Daoy (cell line): ENCODE data around the gene GRIN2C. TPM values are rescaled to one million over a fixed set of nuclear protein-coding genes. Genes with fewer than 3 reads are reported as not detected.

Source experiments
- DNase-seq: peaks from one replicate; pipeline ENCODE4 v3.0.0-alpha.2; 2015; ENCODE audit warnings: low read depth
- total RNA-seq: library from RNA; depleted of rRNA; stranded (reverse); fragments of >200 nt; shearing (Covaris generic); gene quantifications from 2 replicates; pipeline ENCODE4 v1.2.3, GENCODE V29; 2014

The GRIN2C gene
- total RNA-seq, 1 experiment from 2014 or later, result not detected

- no peak for DNase-seq
Measured at GRCh38 chr17:74822335-74822938, 37.2 kb downstream of the GRIN2C start.

- no peak for DNase-seq
Measured at GRCh38 chr17:74821655-74822334, 37.9 kb downstream of the GRIN2C start.

GRCh38 chr17:74819801-74820436 lies 39.8 kb downstream of the GRIN2C start:
- no peak for DNase-seq

GRCh38 chr17:74818291-74818938 lies 41.3 kb downstream of the GRIN2C start:
- DNase-seq, result no peak

- DNase-seq, result no peak
Measured at GRCh38 chr17:74816905-74817620, 42.6 kb downstream of the GRIN2C start.

GRCh38 chr17:74815550-74816370 lies 43.9 kb downstream of the GRIN2C start:
- DNase-seq, result no peak

GRCh38 chr17:74815067-74815466 lies 44.6 kb downstream of the GRIN2C start:
- no peak for DNase-seq

- no peak for DNase-seq
Measured at GRCh38 chr17:74814453-74814852, 45.2 kb downstream of the GRIN2C start.

- no peak for DNase-seq
Measured at GRCh38 chr17:74812109-74813009, 47.3 kb downstream of the GRIN2C start.

GRCh38 chr17:74810699-74811485 lies 48.8 kb downstream of the GRIN2C start:
- no peak for DNase-seq

GRCh38 chr17:74808714-74809430 lies 50.8 kb downstream of the GRIN2C start:
- DNase-seq, result no peak

GRCh38 chr17:74807925-74808324 lies 51.8 kb downstream of the GRIN2C start:
- no peak for DNase-seq

- no peak for DNase-seq
Measured at GRCh38 chr17:74807441-74807840, 52.2 kb downstream of the GRIN2C start.

- DNase-seq, result no peak
Measured at GRCh38 chr17:74806334-74806733, 53.4 kb downstream of the GRIN2C start.

- no peak for DNase-seq
Measured at GRCh38 chr17:74805591-74805991, 54.1 kb downstream of the GRIN2C start.

GRCh38 chr17:74804683-74805082 lies 55.0 kb downstream of the GRIN2C start:
- no peak for DNase-seq

- no peak for DNase-seq
Measured at GRCh38 chr17:74803971-74804370, 55.7 kb downstream of the GRIN2C start.

- DNase-seq, result no peak
Measured at GRCh38 chr17:74803388-74803930, 56.2 kb downstream of the GRIN2C start.
